OCI-M2 (cell line): ENCODE results near the gene TNFAIP3.

Source experiments
- DNase-seq: peaks from one replicate; lab custom pipeline; 2025; ENCODE audit not compliant: unreplicated experiment; lab: John Stamatoyannopoulos, UW

Gene TNFAIP3

DNA sequence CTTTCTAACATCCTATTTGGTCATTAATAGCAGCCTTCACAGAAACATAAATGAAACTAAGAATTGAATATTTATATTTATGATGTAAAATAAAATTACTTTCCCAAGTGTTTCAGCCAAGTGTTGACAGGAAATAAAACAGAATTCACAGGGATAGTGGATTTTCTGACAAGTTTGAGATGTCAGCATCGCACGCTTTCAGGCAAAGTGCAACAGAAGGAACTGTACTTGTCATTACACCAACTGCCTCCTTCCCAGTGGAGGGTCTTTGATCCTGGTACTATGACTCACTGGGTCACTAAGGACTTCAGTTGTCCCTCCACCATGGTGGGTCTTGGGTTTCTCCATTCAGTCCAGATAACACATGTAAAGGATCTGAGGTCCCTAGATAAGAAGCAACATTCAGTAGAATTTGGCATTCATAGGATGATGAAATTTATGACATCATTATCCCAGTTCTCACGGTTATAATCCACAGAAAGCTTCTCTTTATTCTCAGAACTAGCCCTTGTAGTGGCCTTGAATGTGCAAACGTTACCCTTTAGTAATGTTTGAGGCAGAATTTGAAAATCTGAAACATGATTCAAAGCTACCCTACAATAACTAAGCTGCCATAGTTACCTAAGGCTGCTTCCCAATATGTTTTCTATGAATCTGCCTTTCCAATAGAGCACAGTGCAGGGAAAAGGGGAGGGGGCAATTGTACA is 3.8 kb upstream of the TNFAIP3 start:
- DNase-seq, result peak; percentile 61

DNA sequence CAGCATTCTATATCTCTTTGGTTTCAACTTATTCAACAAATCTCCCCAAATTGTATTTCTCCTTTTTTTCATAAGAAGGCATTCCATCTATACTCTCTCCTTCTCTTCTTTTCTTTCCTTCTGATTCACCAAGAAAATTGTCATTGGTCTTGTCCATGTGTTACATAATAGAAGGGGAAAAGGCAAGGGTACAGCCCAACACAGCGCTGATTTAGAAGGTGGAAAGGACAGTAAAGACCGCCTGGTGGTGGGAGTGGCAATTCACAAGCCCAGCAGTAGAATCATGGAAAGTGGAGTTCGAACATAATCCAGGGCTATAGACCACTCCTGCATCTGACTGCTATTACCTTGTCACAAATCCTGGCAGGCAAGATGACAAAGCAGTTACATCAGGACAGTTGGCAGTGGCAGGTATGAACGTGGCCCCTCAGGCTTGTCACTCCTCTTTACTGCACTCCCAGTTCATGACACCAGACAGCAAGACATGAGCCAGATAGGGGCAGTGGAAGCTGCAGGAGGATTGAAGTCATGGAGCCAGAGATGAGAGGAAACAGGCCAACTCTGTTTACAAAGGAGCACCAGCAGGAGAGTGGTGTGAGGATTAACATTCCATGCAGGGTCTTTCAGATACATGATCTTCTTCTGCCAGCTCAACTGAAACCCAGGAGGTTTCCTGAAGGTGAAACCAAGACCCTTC is 2.1 kb upstream of the TNFAIP3 start:
- no peak for DNase-seq

DNA sequence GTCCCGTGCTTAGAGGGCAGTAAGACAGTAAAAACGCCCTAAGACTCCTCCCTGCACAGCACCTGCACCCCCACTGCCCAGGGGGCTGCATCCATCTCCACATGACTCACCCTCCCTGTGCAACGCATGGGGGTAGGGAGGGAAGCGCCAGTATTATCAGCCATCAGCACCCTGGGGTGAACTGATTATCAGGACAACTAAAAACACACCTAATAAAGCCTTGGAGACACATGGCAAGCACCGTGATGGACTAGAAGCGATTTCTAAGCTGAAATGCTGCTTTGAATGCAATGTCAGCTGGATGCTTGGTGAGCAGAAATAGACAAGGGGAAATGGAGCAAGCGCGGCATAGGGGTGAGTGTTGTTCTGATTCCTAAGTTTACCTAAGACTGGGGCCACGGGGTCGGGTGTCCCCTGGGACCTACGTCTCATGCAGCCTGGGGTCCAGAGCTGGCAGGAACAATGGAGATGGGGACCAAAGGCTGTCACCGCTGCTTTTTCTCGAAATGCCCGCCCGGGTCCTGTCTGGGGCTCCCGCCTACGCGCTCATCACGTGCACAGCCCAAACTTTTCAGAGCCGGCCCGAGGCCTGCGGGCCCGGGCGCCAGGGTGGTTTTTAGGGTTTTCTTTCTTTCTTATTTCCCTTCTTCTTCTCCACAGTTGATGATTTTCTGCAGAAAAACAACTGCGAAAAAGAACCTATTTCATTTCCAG is 702 bp upstream of the TNFAIP3 start:
- DNase-seq, result no peak

DNA sequence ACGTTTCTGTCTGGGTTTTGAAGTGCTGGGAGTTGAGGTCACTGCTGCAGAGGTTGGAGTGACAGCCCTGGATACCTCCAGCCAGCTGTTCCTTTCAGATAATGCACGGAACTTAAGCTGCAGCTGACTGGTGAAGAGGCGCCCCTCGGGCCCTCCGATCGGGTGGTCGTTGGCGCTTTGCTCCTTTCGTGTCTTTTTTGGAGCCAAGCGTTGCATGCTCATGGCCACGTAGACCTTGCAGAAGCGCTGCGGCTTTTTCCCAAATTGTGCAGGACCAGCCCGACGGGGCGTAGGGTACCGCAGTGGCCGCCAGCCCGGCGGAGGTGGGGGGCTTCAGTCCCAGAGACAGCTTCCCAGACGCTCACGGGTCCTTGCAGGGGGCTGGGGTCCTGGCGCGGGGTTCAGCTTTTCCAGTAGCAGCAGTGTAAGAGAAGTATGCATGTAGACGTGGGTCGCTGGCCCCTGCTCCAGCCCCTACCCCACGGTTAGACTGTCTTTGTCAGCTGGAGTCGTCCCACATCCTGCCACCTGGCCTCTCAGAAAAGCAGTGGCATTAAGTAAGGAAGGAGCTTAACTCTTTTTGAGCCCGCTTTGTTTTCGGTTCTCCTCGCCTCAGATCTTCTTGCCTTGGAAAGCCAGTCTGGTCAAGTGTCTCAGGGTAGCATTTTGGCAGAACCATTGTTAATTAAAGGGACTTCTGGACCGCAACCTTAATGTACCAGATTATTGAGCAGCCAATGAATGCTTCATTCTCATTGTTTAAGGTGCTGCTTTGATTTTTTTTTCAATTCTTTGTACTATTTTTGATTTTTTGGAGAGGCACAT is 838 bp downstream of the TNFAIP3 start:
- no peak for DNase-seq

DNA sequence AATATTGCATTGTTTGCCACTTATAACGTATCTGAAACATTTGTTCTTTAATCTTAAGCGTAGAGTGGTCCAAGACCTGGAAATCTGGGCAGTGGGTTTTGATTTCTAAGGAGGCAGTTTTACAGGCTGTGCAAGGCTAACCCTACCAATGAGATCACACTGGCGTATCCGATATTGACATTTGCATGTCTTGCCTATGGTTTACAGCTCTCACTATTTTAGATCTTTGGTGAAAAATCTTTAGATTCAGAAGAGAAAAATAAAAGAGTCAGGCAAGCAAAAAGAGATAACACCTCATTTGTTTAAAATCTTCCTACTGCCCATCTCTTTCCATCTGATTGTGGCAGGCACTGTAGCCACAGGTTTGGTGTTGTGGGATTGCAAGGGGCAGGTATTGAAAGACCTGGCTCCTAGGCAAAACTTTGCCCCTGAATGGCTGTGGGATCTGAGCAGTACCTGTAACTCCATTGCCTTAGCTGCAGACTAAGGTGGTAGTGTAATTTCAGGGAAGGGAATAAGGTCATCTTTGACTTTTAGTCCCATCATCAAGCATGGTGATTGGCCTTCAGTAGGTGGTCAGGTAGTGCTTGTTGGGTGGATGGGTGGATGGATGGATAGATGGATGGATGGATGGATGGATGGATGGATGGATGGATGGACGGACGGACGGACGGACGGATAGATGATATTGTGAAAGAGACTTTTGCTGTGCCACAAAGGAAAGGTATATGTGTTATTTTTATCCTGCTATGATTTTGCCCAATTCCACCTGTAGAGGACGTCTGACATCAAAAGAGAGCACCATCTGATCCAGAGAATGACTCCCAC is 1.9 kb downstream of the TNFAIP3 start:
- no peak for DNase-seq

DNA sequence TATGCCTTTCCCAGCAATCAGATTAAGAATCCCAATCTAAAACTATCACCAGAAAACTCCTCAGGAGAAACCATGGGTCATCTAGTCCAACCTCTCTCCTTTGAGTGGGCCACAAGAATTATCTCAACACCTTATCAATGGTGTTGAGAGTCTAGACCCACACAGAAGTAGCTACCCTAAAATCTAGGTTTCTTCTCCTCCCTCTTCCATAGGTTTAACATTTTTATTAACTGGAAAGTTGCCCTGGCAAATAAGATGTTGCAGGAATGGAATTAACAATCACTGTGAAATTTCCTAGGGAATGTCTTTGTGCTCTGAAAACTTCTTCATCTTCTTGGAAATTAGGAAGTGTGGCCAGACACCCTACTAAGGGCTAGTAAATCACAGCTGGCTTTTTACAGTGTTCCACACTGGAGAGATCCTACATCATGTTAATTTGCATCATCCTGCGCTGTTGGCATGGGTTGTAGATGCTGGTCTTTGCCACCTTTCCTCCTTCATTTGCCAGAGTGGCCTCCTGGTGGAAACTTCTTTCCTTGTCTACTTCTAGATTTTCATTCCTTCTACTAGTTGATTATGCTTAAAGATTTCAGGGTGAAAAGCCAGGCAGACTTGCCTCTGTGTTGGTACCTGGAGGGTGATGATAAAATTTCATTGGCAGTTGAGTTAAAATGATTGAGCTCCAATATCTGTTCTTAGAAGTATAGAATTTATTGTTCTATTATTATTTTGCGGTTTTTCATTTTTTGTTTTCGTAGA is 2.7 kb downstream of the TNFAIP3 start:
- no peak for DNase-seq

DNA sequence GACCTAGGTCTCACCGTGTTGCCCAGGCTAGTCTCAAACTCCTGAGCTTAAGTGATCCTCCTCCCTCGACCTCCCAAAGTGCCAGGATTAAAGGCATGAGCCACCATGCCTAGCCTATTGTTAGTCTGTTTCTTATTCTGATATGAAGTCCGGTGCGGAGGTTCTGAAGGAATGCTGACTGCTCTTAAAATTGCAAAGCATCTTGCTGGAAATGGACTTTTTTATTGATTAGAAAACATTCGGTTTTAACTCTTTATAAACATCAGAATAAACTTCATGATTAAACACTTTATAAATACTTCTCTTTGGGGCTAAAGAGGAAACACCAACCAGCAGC is 3.2 kb downstream of the TNFAIP3 start:
- no peak for DNase-seq

DNA sequence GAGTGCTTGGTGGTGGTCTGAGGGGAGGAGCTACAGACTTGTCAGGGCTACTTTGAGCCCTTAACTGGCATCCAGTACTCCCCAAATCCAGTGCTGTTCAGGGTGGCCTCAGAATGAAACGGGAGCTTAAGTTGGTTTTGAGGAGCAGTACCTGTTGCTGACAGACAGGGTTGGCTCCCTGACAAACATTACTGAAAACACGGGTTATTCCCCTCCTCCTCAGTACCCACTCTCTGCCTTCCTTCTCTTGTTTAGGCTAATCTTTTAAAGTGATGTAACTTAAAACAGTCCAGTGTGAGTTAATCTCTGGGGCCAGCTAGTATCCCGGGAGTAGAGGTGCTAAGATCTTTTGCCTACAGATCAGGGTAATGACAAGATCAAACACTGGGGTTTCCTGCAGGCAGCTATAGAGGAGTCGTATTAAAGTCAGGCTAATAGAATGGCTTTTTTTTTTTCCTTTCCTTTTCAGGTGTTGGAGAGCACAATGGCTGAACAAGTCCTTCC is 3.7 kb downstream of the TNFAIP3 start:
- DNase-seq, result no peak

DNA sequence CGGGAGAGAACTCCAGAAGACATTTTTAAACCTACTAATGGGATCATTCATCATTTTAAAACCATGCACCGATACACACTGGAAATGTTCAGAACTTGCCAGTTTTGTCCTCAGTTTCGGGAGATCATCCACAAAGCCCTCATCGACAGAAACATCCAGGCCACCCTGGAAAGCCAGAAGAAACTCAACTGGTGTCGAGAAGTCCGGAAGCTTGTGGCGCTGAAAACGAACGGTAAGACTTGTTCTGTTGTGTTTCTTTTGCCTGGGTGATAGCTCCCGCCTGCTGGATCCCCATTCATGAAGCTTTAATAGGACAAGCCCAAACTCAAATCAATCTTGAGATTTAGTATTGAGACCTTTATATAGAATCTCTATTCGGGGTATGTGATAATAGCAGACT is 4.2 kb downstream of the TNFAIP3 start:
- DNase-seq, result no peak

DNA sequence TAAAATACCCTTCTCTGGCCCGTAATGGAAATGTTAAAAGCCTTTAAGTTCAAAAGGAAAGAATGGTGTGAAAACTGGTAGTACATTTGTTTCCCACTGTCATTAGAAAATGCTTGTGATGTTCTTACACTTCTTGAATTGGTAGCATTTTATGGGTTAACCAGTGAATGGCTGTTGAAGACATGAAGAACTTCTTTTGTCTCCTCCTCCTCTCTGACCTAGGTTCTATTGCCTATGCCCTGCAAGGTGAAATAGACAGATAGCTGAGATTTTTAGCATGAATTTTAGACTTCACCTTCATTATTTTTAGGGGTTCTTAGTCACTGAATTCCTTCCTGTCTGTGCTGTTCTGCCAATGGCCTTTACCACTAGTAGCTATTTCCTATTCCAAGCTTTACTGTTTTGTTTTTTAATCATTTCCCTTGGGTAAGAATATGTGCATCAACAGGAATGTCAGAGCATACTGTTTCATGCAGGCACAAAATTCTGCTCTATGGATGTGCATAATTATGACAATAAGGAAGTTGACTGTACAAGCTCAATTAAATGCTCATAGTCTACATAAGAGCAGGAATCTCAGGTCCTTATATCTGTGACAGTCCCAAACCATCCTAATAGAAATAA is 4.9 kb downstream of the TNFAIP3 start:
- no peak for DNase-seq

DNA sequence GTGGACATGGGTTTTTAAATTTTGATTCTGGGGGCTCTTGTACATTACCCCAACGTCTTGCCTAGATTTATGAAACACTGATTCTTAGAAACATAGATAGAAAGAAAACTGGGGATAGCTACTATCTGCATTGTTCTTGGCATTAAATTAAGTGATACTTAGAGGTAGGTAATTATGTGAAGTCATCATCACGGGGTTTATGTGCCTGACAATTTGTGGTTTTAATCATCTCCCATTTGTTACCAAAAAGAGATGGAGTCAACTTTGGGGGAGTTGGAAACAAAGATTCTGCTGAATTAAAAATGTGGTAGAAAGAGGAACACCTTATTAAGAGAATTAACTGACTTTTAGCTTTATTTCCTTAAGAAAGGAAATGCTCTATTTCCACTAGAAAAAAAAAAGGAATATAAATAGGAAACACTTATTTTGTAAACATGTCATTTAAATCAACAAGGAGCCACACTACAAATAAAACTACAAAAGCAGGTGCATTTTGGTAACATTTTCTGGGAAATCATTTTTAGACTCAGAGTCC is 5.6 kb downstream of the TNFAIP3 start:
- no peak for DNase-seq

DNA sequence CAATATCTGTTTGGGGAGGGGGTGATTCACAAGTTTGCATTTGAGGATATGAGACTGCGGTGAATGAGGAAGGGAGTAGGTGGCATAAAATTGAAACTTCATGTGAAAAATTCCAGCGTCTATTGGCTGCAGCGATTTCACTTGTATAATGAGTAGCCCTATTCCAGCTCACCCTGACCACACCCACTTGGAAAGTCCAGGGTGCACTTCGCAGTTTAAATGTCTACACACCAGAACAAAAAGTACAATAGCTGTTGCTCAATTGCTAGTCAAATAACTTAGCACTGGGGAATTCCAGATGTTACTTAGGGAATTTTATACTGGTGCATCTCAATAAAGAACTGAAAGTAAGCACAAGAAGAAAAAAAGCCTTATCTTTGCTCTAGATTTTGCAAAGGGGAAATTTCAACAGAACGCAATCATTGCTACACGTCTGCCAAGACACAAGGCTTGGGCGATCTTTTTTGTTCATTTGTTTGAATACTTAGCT is 6.3 kb downstream of the TNFAIP3 start:
- DNase-seq, result no peak

DNA sequence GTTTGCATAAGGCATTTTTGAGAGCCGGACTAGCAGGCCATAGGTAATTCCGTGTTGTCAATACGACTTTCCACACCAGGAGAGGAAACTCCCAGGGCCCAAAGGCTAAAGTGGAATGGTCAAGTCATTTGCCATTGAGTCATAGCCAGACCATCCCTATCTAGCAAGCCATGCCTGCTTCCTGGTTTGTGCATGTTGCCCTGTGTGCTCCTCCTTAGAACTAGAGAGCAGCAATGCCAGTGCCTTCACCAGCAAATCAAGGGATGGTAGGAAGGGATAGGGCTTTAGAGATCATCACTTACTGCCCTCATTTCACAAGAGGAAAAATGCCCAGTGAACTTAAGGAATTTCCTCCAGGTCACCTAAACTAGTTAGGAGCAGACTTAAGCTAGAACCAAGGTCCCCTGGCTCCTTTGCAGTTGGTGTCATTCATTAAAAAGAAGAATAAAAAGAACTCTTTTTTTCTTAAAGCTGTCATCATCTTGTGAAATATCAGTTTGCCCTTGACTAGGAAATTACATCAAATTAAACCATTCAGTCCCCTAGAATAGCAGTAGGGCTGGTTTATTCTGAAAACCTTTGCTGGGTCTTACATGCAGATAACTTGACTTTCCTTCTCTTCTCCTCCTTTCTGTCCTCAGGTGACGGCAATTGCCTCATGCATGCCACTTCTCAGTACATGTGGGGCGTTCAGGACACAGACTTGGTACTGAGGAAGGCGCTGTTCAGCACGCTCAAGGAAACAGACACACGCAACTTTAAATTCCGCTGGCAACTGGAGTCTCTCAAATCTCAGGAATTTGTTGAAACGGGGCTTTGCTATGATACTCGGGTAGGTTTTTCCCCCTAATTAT is 7.4 kb downstream of the TNFAIP3 start:
- DNase-seq, result no peak

DNA sequence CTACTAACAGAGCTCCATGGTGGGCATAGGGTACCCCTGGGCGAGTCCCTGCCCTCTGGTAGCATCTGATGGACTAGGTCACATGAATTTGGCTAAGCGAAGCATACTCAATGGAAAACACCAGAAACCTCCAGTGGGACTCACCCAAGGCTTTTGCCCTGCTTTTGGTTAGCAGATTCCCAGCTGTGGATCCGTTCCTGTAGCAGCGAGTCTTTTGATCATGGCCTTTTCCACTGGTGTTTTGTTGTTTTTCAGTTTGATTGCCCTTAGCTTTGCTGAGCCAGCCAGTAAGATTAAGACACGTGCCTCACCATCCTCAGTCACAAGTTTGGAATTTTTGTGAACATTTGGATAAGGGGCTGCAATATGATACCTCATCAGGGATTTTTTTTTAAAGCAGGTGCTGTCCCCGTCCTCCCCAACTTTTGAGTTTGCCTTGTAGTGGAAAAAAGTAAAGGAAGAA is 8.0 kb downstream of the TNFAIP3 start:
- no peak for DNase-seq

DNA sequence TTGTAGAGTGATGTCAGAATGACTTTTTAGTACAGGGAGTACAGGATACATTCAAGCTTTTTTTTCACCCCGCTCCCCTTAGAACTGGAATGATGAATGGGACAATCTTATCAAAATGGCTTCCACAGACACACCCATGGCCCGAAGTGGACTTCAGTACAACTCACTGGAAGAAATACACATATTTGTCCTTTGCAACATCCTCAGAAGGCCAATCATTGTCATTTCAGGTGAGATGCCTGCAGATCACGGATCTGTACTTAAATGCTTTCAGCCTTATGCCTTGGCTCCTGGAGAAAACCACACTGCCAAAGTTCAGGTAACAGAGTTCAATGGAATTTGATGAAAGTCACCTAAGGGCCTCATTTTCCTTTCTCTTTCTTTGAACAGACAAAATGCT is 8.5 kb downstream of the TNFAIP3 start:
- no peak for DNase-seq

DNA sequence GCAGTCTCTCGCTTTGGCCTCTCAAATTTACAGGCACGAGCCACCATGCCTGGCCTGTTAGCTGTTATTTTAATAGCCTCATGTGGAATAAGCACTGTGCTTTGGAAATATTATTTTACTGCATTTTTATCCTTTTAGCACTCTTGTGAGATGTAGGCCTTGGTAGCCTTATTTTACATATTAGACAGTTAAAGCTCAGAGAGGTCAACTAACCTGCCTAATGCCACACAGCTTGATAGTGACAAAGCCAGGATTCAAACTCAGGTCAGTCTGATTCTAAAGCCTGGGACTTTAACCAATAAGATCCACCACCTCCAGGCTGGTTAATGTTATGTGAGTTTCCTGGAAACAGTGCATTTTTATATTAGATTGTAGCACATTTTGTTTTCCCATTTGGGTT is 9.5 kb downstream of the TNFAIP3 start:
- no peak for DNase-seq

DNA sequence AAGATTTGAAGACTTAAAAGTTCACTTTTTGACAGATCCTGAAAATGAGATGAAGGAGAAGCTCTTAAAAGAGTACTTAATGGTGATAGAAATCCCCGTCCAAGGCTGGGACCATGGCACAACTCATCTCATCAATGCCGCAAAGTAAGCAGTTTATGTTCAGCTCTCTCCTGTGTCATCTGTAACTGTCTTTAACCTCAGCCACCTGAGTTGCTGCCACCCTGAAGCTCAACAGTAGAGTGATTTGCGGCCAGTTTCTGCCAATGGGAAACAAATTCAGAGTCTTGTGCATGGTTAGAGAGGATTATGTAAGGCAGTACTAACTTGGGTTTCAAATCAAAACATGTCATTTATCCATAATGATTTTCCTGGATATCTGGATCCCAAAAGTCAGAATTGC is 10.1 kb downstream of the TNFAIP3 start:
- no peak for DNase-seq

DNA sequence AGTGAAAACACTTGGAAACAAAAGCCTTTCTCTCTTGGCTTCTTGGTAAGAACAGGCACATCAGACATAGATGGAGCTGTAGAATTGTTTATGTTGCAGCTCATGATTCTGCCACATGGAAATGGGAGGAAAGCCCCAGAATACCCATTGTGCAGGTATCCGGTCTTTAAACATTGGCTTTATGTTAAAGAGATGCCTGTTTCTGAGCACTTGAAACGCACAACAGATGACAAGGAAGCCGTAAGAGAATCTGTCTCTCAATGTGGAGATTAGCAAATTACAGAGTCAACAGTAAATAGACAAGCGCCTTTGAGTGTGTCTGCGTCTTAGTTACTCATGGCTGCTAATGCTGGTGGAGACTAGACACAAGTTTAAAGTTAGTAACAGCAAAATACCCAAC is 10.5 kb downstream of the TNFAIP3 start:
- DNase-seq, result no peak
